Kidney (tissue), 14 donors: Measurements from ENCODE around the gene RAC2. TPM values are rescaled to one million over a fixed set of nuclear protein-coding genes. Genes with fewer than 3 reads are reported as not detected.

Experiments
- DNase-seq, 5 donors: peaks; one replicate each; pipeline ENCODE4 v3.0.0-alpha.2; 2013 to 2020
- FAIRE-seq: peaks from 2 replicates; lab custom pipeline; 2012; peaks lifted over from hg19 to GRCh38; lab: Jason Lieb, UNC
- H3K27ac ChIP-seq, 2 donors: one replicate each; pipeline ENCODE4 v1.7.0; 2013; ENCODE audit warnings: low read depth in 2 of 2, low read length in 2 of 2, inconsistent platforms in 1 of 2
- H3K27me3 ChIP-seq: one replicate; pipeline ENCODE4 v1.7.1; 2013; ENCODE audit warnings: low read length, inconsistent platforms; ENCODE audit not compliant: control insufficient read depth, insufficient read depth
- H3K36me3 ChIP-seq, 3 donors: one replicate each; pipeline versions ENCODE4 v1.7.0 to v1.7.1; 2013; ENCODE audit warnings: low read length in 3 of 3, control low read depth in 1 of 3, inconsistent platforms in 1 of 3; ENCODE audit not compliant: insufficient read depth in 3 of 3, control insufficient read depth in 2 of 3
- H3K4me1 ChIP-seq, 3 donors: one replicate each; pipeline versions ENCODE4 v1.7.0 to v1.7.1; 2013; ENCODE audit warnings: low read length in 3 of 3, inconsistent platforms in 1 of 3, low read depth in 1 of 3; ENCODE audit not compliant: control insufficient read depth in 2 of 3, insufficient read depth in 2 of 3
- H3K4me3 ChIP-seq, 3 donors: one replicate each; pipeline versions ENCODE4 v1.7.0 to v1.8.1; 2013; ENCODE audit warnings: low read length in 3 of 3, control low read depth in 1 of 3, inconsistent platforms in 1 of 3
- H3K9ac ChIP-seq, 3 donors: one replicate each; pipeline versions ENCODE4 v1.7.0 to v1.7.1; 2013; ENCODE audit warnings: low read length in 3 of 3, control low read depth in 1 of 3, inconsistent platforms in 1 of 3
- H3K9me3 ChIP-seq, 3 donors: one replicate each; pipeline versions ENCODE4 v1.7.0 to v1.7.1; 2013; ENCODE audit warnings: low read length in 3 of 3, control low read depth in 1 of 3, inconsistent platforms in 1 of 3; ENCODE audit not compliant: control insufficient read depth in 2 of 3, insufficient read depth in 1 of 3
- intact Hi-C: fragments of 100-400 bp; cut with DNase I; formaldehyde crosslinking; loops from one replicate; pipeline ENCODE4 v1.11.1; 2022
- polyA plus RNA-seq: library from polyadenylated mRNA; stranded (reverse); fragments of 350-450 nt; fragmentation: Illumina TruSeq; extraction: RNeasy Lipid Tissue Mini Kit (QIAGEN cat#74804); gene quantifications from one replicate; pipeline ENCODE4 v1.2.3, GENCODE V29; 2014; ENCODE audit warnings: low read depth, low replicate concordance; ENCODE audit not compliant: insufficient read depth
- total RNA-seq: library from RNA; stranded (reverse); fragmentation: NEBNext Ultra II Directional; extraction: Animal tissue kit (Norgen Biotek cat#: 25700); gene quantifications from one replicate; pipeline ENCODE4 v1.2.1, GENCODE V29; 2021
- TF ChIP-seq, protein P1 (sequence below): IDR thresholded peaks from 3 replicates; pipeline ENCODE4 v1.5.1; 2012; ENCODE audit warnings: mild to moderate bottlenecking, moderate library complexity, borderline replicate concordance; ENCODE audit not compliant: insufficient read depth; ENCODE audit errors: extremely low read depth
- donor health status: control.
- donor health status: control.
- donor health status: control.
- donor health status: control.
- donor health status: control.
- donor health status: DM: yes; HTN: yes; CAD: no.
- donor health status: Normal renal cell carcinoma (clear cell type).

Gene RAC2
- total and polyA plus RNA-seq, 2 donors from 2014 or later: 4.5 to 38.6 TPM

DNA sequence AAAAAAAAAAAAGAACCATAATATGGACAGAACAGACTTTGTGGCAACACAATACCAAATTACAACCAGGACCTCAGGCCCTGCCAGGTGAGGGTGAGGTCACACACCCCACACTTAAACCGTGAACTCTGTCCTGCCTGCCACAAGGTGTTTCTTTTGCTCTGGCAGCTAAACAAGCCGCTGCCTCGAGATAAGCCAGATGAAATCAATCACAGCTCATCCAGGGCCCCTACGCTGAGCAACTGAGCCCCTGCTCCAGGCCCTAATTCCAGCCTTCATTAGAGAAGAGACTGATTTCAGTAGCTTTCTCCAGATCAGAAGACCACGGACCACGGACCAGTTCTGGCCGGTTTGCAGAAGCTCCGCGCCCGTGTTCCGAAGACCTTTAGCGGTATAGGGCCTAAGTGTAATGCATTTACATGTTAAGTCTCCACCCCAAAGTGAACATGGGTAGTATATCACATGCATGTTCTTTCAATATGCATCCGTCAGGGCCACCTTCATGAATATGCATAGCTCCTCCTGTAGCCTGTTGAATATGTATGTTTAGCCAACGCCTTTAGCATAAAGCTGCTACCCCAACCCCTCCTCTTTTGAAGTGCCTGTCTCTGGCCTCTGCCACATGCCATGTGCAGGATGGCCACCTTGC is 14.8 kb upstream of the RAC2 start:
- FAIRE-seq (no peak), DNase-seq (peak in 2 of 5 donors; percentile 34 to 36)
- Histone ChIP-seq H3K9ac (no peak overlapping the region), H3K27me3 (no peaks in the 10 kb centered on the region), H3K9me3 (peaks cover 0 to under 1% (median 0%) of the 10 kb centered on the region in 3 donors), H3K27ac (no peak overlapping the region), H3K4me1 (no peaks in the 10 kb centered on the region), H3K36me3 (no peaks in the 10 kb centered on the region), H3K4me3 (no peak overlapping the region)
- TF ChIP-seq, protein P1, sequence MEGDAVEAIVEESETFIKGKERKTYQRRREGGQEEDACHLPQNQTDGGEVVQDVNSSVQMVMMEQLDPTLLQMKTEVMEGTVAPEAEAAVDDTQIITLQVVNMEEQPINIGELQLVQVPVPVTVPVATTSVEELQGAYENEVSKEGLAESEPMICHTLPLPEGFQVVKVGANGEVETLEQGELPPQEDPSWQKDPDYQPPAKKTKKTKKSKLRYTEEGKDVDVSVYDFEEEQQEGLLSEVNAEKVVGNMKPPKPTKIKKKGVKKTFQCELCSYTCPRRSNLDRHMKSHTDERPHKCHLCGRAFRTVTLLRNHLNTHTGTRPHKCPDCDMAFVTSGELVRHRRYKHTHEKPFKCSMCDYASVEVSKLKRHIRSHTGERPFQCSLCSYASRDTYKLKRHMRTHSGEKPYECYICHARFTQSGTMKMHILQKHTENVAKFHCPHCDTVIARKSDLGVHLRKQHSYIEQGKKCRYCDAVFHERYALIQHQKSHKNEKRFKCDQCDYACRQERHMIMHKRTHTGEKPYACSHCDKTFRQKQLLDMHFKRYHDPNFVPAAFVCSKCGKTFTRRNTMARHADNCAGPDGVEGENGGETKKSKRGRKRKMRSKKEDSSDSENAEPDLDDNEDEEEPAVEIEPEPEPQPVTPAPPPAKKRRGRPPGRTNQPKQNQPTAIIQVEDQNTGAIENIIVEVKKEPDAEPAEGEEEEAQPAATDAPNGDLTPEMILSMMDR: no peak
- intact Hi-C loops: no loop called here

DNA sequence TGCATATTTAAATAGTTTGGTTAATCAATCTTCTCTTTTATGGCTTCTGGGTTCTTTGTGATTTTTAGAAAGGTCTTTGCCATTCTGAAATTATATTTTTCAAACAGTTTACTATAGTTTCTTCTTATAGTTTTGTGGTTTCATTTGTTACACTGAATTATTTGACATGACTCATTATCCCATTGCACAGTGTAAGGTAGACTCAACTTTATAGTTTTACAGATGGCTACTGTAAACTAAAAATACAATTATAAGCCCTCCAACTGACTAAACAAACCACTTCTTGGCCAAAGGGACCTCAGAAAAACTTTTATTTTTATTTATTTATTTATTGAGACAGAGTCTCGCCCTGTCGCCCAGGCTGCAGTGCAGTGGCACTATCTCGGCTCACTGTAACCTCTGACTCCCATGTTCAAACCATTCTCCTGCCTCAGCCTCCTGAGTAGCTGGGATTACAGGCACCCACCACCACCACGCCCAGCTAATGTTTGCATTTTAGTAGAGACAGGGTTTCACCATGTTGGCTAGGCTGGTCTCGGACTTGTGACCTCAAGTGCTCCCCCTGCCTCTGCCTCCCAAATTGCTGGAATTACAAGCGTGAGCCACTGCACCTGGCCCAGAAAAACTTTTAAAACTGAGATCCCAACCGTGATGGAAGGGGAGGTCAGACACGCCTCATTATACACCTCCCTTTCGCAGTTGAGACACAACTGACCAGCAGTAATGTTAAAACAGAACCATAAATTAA is 14.1 kb upstream of the RAC2 start:
- Histone ChIP-seq H3K27ac (no peak overlapping the region), H3K9ac (no peak overlapping the region), H3K4me3 (no peak overlapping the region), H3K36me3 (no peaks in the 10 kb centered on the region), H3K27me3 (no peaks in the 10 kb centered on the region), H3K4me1 (no peaks in the 10 kb centered on the region), H3K9me3 (no peaks in the 10 kb centered on the region)
- TF ChIP-seq, protein P1: no peak
- peak in 2 of 5 donors; percentile 25 to 47 for DNase-seq
- intact Hi-C loops: no loop called here
- no peak for FAIRE-seq

DNA sequence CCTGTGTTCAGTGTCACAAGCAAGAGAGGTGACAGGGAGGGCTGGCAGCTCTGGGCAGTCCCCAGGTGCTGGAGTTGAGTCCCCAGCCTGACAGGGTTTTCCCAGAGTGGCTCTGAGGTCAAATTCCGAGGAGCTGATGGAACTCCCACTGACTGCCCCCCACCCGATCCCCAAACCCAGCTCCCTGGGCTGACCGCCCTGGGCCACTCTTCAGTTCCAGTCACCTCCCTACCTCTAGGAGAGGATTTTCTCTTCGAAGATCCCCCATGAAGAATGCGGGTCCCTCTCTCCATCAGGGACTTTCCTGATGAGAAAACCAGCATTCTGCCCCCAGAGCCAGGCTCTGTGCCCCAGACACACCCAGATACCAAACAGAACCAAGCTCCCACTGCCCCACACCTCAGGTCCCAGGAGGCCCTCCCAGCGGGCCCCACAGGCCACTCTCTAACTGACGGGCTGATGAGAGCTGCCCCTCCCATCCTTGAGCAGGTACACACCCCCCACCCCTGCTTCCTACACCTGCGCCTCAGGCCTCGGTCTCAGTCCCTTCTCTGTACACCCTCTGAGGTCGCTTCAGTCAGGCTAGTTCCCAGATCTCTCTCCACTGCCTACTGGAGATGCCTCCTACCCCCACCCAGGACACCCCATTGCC is 12.1 kb upstream of the RAC2 start:
- no peaks in the 10 kb centered on the region for H3K27me3 ChIP-seq
- no peaks in the 10 kb centered on the region for H3K9me3 ChIP-seq
- FAIRE-seq (no peak), DNase-seq (no peak)
- H3K4me1 ChIP-seq: no peaks in the 10 kb centered on the region
- no peak overlapping the region for H3K27ac ChIP-seq
- no peak overlapping the region for H3K4me3 ChIP-seq
- H3K9ac ChIP-seq: no peak overlapping the region
- intact Hi-C loops: no loop called here
- H3K36me3 ChIP-seq: no peaks in the 10 kb centered on the region
- TF ChIP-seq, protein P1: no peak
